ENCODE data around the gene PRPF19. TPM values are rescaled to one million over a fixed set of nuclear protein-coding genes. Genes with fewer than 3 reads are reported as not detected.

PRPF19 gene
- total and polyA plus RNA-seq, 2 of the 8 experiments (the other 6 are each of a cell fraction or from before 2014, with no cell fraction given): 107 to 141 TPM

- TF ChIP-seq CHD7 (IDR thresholded peaks at IDR 0.05; ENCODE audit: insufficient replicate concordance, low read length): no peak
- no peak for TF ChIP-seq SIX5 (IDR thresholded peaks at IDR 0.05; ENCODE audit: low read depth, low read length)
- no peak for TF ChIP-seq POU5F1 (IDR thresholded peaks at IDR 0.05; ENCODE audit: low read depth, low read length)
- no peak for TF ChIP-seq EZH2 (IDR thresholded peaks at IDR 0.05; ENCODE audit: low read depth, low read length, severe bottlenecking)
- no peak for TF ChIP-seq YY1 (IDR thresholded peaks at IDR 0.05; ENCODE audit: low read depth, low read length)
- TF ChIP-seq SIN3A (conservative IDR thresholded peaks at IDR 0.05 in 1 of 2, IDR thresholded peaks at IDR 0.05 in 1 of 2; ENCODE audit: low read depth in 1 of 2, low read length in 2 of 2): no peak
- no peak for TF ChIP-seq CBX8 (IDR thresholded peaks at IDR 0.05; ENCODE audit: borderline replicate concordance, low read depth, low read length)
- TF ChIP-seq RFX5 (IDR thresholded peaks at IDR 0.05; ENCODE audit: borderline replicate concordance, low read depth, low read length): no peak
- TF ChIP-seq BCL11A (IDR thresholded peaks at IDR 0.05; ENCODE audit: low read depth in 2 of 2, low read length in 2 of 2): no peak
- TF ChIP-seq TAF1 (IDR thresholded peaks at IDR 0.05; ENCODE audit: low read depth, low read length): peak; percentile 23; the same call in 1 of the 2 replicates
- TF ChIP-seq CTBP2 (IDR thresholded peaks at IDR 0.05; ENCODE audit: borderline replicate concordance, insufficient read depth, insufficient read length, low read length): no peak
- no peak for TF ChIP-seq SP1 (IDR thresholded peaks at IDR 0.05; ENCODE audit: low read depth, low read length)
Observed at GRCh38 chr11:60951606-60951903, 45.2 kb upstream of the PRPF19 start (continued).
